ENCODE measurements around the gene C1GALT1C1L.
"Not testable (repeated sequence)": the region's sequence is repeated elsewhere in the genome, so short reads cannot be mapped to it uniquely, and the experiment has no call there.

Gene C1GALT1C1L

GRCh38 chr2:43648994-43649701, 27.1 kb downstream of the C1GALT1C1L start:
- DNase-seq, result no peak

- DNase-seq, result no peak
Measured at GRCh38 chr2:43643680-43644079, 32.5 kb downstream of the C1GALT1C1L start.

DNA sequence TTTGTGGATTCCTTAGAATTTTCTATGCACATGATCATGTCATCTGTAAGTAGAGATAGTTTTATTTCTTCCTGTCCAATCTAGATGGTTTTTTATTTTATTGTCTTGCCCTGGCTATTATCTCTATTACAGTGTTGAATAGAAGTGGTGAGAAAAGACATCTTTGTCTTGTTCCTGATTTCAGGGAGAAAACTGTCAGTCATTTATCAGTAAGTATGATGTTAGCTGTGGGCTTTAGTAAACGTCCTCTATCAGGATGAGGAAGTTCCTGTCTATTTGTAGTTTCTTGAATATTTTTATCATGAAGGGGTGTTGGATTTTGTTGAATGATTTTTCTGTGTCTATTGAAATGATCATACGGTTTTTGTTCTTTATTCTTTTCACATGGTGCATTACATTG, 33.9 kb downstream of the C1GALT1C1L start:
- no peak for DNase-seq

- peak; percentile 68 to 83 (median 76) for DNase-seq
Measured at GRCh38 chr2:43637030-43637803, 39.0 kb downstream of the C1GALT1C1L start, which contains the start of gene PLEKHH2. TSS of gene PLEKHH2 (plus strand) at chr2:43637260. CDS start at chr2:43644674, 7,414 bp downstream.

DNA sequence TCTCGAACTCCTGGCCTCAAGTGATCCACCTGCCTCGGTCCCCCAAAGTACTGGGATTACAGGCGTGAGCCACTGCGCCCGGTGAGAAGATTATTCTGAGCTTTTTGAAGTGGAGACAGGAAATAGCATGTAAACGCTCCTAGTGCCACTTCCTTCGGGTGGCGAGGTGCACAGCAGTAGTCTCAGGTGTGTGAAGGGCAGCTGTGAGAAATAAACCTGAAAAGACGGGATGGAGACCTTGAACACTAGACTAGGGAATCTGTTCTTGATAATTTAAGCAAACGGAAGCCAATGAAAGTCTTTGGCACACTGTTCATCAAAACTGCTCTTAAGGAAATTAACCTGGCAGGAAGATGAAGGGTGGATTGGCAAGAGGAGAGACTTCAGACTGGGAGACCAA, 39.6 kb downstream of the C1GALT1C1L start:
- DNase-seq, result peak in 2 of 4 experiments; percentile 10 to 13

DNA sequence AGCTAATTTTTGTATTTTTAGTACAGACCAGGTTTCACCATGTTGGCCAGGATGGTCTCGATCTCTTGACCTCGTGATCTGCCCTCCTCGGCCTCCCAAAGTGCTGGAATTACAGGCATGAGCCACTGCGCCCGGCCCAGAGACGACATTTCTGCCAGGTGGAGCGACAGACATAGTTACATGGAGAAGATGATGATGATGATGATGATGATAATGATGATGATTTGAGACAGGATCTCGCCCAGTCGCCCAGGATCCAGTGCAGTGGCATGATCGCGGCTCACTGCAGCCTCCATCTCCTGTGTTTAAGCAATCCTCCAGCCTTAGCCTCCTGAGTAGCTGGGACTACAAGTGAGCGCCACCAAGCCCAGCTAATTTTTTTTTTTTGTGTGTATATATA, 40.1 kb downstream of the C1GALT1C1L start:
- DNase-seq, result not testable (repeated sequence)

GRCh38 chr2:43634604-43635306, 41.5 kb downstream of the C1GALT1C1L start:
- DNase-seq, result no peak

DNA sequence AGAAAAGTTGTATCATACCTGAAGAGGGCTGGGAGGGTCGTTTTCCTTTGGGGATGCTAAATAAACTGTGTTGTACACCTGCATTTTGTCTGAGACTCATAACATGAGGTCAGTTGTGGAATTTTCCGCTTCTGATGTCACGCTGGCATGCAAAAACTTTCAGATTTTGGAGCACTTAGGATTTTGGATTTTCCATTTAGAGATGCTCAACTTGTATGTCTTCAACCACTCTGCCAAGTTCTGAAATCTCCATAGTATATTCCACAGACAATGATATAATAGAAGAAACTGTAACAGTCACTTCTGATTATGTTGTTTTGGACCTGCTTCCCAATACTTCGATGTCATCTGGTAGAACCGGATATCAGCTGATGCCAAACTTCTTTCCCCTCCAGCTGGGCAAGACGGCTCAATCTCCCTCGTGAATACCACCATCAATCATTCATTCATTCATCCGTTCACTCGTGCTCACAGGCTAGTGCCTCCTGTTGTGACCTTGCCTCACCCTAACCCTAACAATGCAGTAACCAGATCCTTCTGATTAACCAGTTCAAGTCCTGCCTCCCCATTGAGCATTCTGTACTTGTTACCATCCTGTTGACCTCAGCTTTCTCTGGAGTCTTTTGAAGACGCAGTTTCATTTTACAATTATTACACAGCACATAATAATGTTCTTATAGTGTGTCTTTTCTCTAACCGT, 44.5 kb downstream of the C1GALT1C1L start:
- no peak for DNase-seq
